DMS 273 treated with DMSO at 0.1 percent for 48 hours (cell line): Measurements from ENCODE around the gene MYOT.
"Not testable (repeated sequence)": the region's sequence is repeated elsewhere in the genome, so short reads cannot be mapped to it uniquely, and the experiment has no call there.

Experiments used
- DNase-seq: peaks from one replicate; lab custom pipeline; 2025; lab: John Stamatoyannopoulos, UW

The MYOT gene

GRCh38 chr5:137856916-137857862, 10.5 kb upstream of the MYOT start:
- no peak for DNase-seq

GRCh38 chr5:137858223-137858916, 9.3 kb upstream of the MYOT start:
- DNase-seq, result no peak

GRCh38 chr5:137858954-137859353, 8.7 kb upstream of the MYOT start:
- no peak for DNase-seq

GRCh38 chr5:137862251-137862650, 5.4 kb upstream of the MYOT start:
- DNase-seq, result no peak

DNA sequence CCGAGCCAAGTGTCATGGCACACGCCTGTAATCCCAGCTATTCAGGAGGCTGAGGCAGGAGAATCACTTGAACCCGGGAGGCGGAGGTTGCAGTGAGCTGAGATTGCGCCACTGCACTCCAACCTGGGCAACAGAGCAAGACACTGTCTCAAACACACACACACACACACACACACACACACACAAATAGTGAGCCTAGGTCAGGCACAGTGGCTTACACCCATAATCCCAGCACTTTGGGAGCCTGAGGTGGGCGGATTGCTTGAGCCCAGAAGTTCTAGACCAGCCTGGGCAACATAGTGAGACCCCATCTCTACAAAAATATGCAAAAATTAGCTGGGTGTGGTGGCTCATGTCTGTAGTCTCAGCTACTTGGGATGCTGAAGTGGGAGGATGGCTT, 4.0 kb upstream of the MYOT start:
- DNase-seq, result not testable (repeated sequence)

- DNase-seq, result no peak
Measured at GRCh38 chr5:137866541-137867388, 895 bp upstream of the MYOT start.

DNA sequence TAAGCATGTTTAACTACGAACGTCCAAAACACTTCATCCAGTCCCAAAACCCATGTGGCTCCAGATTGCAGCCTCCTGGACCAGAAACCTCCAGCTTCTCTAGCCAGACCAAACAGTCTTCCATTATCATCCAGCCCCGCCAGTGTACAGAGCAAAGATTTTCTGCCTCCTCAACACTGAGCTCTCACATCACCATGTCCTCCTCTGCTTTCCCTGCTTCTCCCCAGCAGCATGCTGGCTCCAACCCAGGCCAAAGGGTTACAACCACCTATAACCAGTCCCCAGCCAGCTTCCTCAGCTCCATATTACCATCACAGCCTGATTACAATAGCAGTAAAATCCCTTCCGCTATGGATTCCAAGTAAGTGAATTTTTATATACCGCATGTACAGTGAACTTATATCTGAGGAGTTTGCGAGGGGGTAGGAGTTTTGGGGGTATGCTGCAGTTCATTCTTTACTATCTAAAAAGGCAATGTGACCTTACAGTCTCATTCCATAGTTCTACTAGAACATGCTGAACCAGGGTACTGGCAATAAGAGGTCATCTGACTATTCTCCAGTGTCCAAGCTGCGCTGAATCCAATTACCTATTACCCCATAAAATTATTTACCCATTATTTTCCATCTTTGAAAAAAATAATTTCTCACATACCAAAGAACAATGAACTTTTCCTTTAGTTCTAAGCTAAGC, 3.1 kb downstream of the MYOT start:
- no peak for DNase-seq

DNA sequence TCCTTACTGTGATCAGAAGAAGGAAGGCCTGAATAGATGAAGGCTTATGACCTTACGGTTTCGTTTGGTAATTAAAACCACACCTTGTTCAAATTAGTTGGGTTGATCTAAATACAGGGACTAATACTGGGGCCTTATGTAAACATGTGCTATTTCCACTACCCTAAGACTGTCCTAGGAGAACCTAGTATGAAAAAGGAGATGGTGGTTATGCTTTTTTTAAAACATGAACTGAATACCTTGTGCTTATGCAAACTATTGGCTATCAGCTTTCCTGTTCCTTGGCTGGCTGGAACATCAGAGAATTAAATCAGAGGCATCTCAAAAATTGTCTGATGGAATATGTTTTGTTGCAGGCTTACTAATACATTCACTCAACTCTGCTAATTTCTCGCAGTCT, 3.9 kb downstream of the MYOT start:
- no peak for DNase-seq

GRCh38 chr5:137872466-137872865, 4.8 kb downstream of the MYOT start:
- no peak for DNase-seq

DNA sequence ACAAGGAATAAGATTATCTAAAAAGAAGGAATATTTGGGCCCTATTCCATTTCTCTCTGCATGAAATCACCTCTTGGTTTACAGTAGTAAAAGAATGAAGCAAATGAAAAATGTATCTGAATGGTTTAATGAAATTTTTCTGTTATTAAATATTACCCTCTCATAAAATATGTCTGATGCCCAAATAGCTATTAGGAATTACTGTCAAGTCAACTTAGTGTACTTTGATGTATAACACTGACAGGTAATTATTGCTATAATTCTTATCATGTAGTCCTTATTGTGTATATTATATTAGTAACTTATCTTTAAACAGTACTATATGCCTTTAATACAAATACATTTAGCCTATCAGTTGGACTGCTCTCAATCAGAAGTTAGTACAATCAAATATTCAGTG, 8.4 kb downstream of the MYOT start:
- DNase-seq, result no peak

GRCh38 chr5:137880313-137880712, 12.7 kb downstream of the MYOT start:
- no peak for DNase-seq

DNA sequence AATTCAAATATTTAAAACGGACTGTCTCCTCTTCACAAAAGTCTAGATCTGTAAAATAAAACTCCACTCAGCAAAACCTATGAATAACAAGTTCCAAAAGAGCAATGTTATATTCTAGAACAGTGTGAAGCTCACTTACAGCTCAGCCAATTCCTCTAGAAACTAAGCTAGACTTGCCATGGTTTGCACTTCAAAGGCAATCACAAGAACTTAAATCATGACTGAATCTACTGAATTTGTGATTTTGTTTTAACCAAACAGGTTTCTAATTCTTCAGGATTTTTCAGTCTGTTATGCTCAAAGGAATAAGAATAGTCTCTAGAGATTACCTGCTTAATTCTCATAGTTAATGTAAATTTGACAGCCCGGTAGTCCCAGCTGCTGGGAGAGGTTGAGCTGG, 20.2 kb downstream of the MYOT start:
- no peak for DNase-seq

DNA sequence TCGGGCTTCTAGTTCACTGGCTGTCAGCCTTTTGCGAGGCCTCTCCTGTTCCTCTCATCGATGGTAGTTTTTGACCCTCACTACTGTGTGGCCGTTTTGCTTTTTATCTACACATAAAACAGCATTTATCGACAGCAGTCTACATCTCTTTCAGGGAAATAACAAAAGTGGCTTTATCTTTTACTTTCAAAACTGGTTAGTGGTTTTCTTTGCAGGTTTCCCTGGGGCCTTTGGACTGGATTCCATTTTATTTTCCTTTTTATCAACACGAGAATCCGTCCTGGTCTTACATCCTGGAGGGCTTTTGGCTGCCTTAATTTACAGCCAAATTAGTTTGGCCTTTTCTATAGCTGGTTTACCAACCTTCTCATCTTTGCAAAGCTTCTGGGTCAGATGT, 20.8 kb downstream of the MYOT start:
- DNase-seq, result no peak

- DNase-seq, result no peak
Measured at GRCh38 chr5:137888863-137889759, 21.5 kb downstream of the MYOT start, which contains the start of gene PKD2L2. PKD2L2 (plus strand) TSS chr5:137889457; CDS start chr5:137889492, 35 bp downstream.

- no peak for DNase-seq
Measured at GRCh38 chr5:137890845-137891244, 23.2 kb downstream of the MYOT start.

- DNase-seq, result no peak
Measured at GRCh38 chr5:137891849-137892248, 24.2 kb downstream of the MYOT start.

DNA sequence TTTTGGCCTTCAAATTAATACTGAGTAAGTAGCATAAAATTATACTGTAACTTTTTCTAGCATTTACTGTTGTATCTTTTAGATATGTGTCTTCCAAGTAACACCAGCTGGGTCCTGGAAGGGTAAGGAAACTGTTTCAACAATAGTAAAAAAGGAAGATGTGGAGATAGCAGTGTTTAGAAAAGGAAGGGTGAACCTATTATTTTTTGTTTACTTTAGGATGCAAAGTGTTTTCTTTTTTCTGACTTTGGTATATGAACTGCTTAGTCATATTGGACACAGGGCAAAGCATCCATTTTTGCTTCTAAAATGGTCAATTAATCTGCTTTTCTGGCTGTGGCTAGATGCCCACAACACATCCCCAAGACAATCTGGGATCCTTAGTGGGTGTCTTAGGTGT, 26.9 kb downstream of the MYOT start:
- no peak for DNase-seq

- no peak for DNase-seq
Measured at GRCh38 chr5:137896560-137896959, 28.9 kb downstream of the MYOT start.

GRCh38 chr5:137899493-137899892, 31.8 kb downstream of the MYOT start:
- no peak for DNase-seq

- no peak for DNase-seq
Measured at GRCh38 chr5:137901011-137901817, 33.6 kb downstream of the MYOT start.
